OCI-LY7 (cell line): ENCODE measurements around the gene HOXA10. TPM values are rescaled to one million over a fixed set of nuclear protein-coding genes. Genes with fewer than 3 reads are reported as not detected.

Experiments
- BruUV-seq: library from RNA; stranded (reverse); fragments of 400-500 nt; replicated peaks from 2 replicates; lab custom pipeline; 2021; lab: Mats Ljungman, UMichigan
- CTCF ChIA-PET: fragments of 300-600 bp; sonication (Branson Sonifier 250); formaldehyde crosslinking; loops from one replicate; lab custom pipeline; 2022; ENCODE audit warnings: antibody characterized with exemption; ENCODE audit not compliant: unreplicated experiment; lab: Charles Lee
- POLR2A ChIA-PET: fragments of 300-600 bp; sonication (Branson Sonifier 250); formaldehyde crosslinking; loops from one replicate; lab custom pipeline; 2022; ENCODE audit warnings: antibody characterized with exemption; lab: Charles Lee
- DNase-seq: peaks from one replicate; pipeline ENCODE4 v3.0.0-alpha.2; 2015; ENCODE audit warnings: low spot score
- H2AFZ ChIP-seq: fragments of 200-600 bp; sonication (generic), shearing (Covaris generic); 2 replicates; pipeline ENCODE4 v1.6.1; 2014; ENCODE audit warnings: mild to moderate bottlenecking, antibody characterized with exemption, low read length, moderate library complexity
- H3K27ac ChIP-seq: fragments of 200-600 bp; sonication (generic); 2 replicates; pipeline ENCODE4 v1.5.1; 2014; ENCODE audit warnings: mixed run types, low read depth, mild to moderate bottlenecking, moderate library complexity, low read length, inconsistent platforms; ENCODE audit not compliant: poor library complexity, severe bottlenecking
- H3K36me3 ChIP-seq: fragments of 200-600 bp; sonication (generic); 2 replicates; pipeline ENCODE4 v1.6.1; 2014; ENCODE audit warnings: mild to moderate bottlenecking, antibody characterized with exemption, low read length, moderate library complexity, mixed read lengths; ENCODE audit not compliant: insufficient read depth
- H3K4me1 ChIP-seq: fragments of 200-600 bp; sonication (generic); 2 replicates; pipeline ENCODE4 v1.5.1; 2014; ENCODE audit warnings: mild to moderate bottlenecking, low read length; ENCODE audit not compliant: insufficient read depth, poor library complexity, severe bottlenecking
- H3K4me2 ChIP-seq: fragments of 200-600 bp; sonication (generic); 2 replicates; pipeline ENCODE4 v1.6.1; 2014; ENCODE audit warnings: mild to moderate bottlenecking, low read length
- H3K4me3 ChIP-seq: fragments of 200-600 bp; sonication (generic); 2 replicates; pipeline ENCODE4 v1.5.1; 2014; ENCODE audit warnings: mild to moderate bottlenecking, low read depth, low read length; ENCODE audit not compliant: poor library complexity, severe bottlenecking
- H3K79me2 ChIP-seq: fragments of 200-600 bp; sonication (generic); 2 replicates; pipeline ENCODE4 v1.6.1; 2016; ENCODE audit warnings: low read depth, mild to moderate bottlenecking, low read length, moderate library complexity, mixed read lengths; ENCODE audit not compliant: insufficient read depth
- H3K9me2 ChIP-seq: fragments of 200-600 bp; sonication (generic); 2 replicates; pipeline ENCODE4 v1.6.1; 2016; ENCODE audit warnings: mild to moderate bottlenecking, low read length, mixed read lengths; ENCODE audit not compliant: insufficient read depth
- H3K9me3 ChIP-seq: fragments of 200-600 bp; sonication (generic); 2 replicates; pipeline ENCODE4 v1.6.1; 2014; ENCODE audit warnings: mild to moderate bottlenecking, mixed run types, low read length, mixed read lengths
- H4K20me1 ChIP-seq: fragments of 200-600 bp; sonication (generic); 2 replicates; pipeline ENCODE4 v1.6.1; 2014; ENCODE audit warnings: mild to moderate bottlenecking, antibody characterized with exemption, low read length, moderate library complexity, mixed read lengths; ENCODE audit not compliant: insufficient read depth
- EZH2phosphoT487 ChIP-seq: fragments of 200-600 bp; sonication (generic); IDR thresholded peaks from 2 replicates; pipeline ENCODE4 v1.6.1; 2018; ENCODE audit warnings: low read depth, borderline replicate concordance, mild to moderate bottlenecking, mixed run types, antibody characterized with exemption, low read length, moderate library complexity, mixed read lengths
- intact Hi-C: fragments of 100-400 bp; cut with micrococcal nuclease; formaldehyde crosslinking; loops from one replicate; pipeline ENCODE4 v1.10.0; 2022; ENCODE audit not compliant: unreplicated experiment
- total RNA-seq, 2 experiments: library from RNA; depleted of rRNA in 1 of 2; stranded (reverse); fragments of >200 nt in 1 of 2; shearing (Covaris generic) in 1 of 2; gene quantifications; 2 replicates each; pipeline ENCODE4 v1.2.3, GENCODE V29; 2014 to 2022
- TF ChIP-seq, protein P1 (sequence below): fragments of 200-600 bp; sonication (generic); conservative IDR thresholded peaks from 2 replicates; pipeline ENCODE4 v1.5.1; 2014; ENCODE audit warnings: mild to moderate bottlenecking, antibody characterized with exemption, low read length, moderate library complexity, mixed read lengths

HOXA10 gene
- total RNA-seq, 2 experiments from 2014 or later, result not detected

DNA sequence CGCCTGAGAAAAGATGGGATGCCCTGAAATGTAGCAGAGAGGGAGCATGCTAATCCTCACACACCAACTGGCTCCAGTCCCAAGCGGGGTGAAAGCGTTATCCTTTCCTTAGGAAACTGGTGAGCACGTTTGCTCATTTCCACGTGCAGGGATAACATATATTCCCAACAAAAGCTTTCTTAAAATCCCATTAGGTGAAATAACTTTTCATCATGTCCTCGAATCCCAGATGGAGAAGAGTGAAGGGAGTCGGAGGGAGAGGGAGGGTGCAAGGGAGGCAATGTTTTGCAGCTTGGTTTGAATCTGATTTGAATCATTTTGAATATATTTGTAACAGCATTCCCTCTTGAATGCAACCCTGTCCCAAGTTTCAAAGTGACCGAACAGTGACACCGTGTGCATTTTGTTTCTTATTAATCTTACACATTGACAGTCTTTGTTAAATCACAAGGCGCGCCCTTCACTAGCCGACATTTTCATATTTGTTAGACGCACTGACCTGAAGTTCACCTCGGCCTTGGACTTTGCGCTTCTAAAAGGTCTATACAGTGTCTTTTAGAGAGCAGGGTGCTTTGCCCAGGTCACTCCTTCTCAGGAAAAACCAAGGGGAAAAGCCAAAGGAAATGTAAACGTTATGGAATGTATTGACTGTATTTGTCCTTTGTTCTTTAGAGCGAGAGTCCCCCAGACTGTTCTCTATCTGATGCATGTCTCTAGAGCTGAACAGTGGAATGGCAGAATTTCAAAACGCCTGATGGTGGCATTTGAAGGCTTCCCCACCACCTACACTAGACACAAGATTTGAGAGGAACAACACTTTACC, 40.5 kb downstream of the HOXA10 start:
- DNase-seq, result no peak
- Histone ChIP-seq H3K4me2 (no peak overlapping the region), H3K9me3 (no peaks in the 10 kb centered on the region), H3K4me1 (peaks cover 4% of the 10 kb centered on the region), H3K4me3 (no peak overlapping the region), H3K79me2 (no peaks in the 10 kb centered on the region), H2AFZ (no peak overlapping the region), H3K36me3 (no peaks in the 10 kb centered on the region), H4K20me1 (no peaks in the 10 kb centered on the region), H3K9me2 (no peaks in the 10 kb centered on the region), H3K27ac (no peak overlapping the region)
- no TSS peak for BruUV-seq
- intact Hi-C loops, result no loop called here
- TF ChIP-seq EZH2phosphoT487, result no peak
- TF ChIP-seq, protein P1, sequence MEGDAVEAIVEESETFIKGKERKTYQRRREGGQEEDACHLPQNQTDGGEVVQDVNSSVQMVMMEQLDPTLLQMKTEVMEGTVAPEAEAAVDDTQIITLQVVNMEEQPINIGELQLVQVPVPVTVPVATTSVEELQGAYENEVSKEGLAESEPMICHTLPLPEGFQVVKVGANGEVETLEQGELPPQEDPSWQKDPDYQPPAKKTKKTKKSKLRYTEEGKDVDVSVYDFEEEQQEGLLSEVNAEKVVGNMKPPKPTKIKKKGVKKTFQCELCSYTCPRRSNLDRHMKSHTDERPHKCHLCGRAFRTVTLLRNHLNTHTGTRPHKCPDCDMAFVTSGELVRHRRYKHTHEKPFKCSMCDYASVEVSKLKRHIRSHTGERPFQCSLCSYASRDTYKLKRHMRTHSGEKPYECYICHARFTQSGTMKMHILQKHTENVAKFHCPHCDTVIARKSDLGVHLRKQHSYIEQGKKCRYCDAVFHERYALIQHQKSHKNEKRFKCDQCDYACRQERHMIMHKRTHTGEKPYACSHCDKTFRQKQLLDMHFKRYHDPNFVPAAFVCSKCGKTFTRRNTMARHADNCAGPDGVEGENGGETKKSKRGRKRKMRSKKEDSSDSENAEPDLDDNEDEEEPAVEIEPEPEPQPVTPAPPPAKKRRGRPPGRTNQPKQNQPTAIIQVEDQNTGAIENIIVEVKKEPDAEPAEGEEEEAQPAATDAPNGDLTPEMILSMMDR, result no peak
- ChIA-PET CTCF (no interaction called here), POLR2A (no interaction called here)

DNA sequence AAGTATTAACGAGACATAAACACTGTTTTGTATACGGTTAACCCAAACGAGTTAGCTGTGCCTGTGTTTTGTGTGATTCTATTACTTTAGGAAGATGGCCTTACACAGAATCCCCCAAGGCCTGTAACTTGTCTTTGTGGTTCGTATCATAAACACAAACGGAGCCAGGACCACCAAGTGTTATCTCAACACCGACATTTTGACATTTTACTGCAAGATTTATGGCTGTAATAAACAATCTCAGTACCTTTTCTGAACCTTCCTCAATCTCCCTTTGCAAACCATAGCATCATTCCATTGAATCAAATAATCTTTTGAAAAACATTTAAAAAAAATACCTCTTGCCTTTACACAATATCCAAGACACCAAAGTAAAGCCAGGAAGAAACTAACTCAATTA, 41.1 kb downstream of the HOXA10 start:
- intact Hi-C loops, result no loop called here
- no peak overlapping the region for H3K4me3 ChIP-seq
- DNase-seq, result no peak
- H4K20me1 ChIP-seq, result no peaks in the 10 kb centered on the region
- no peaks in the 10 kb centered on the region for H3K79me2 ChIP-seq
- H3K4me1 ChIP-seq, result peaks cover 4% of the 10 kb centered on the region
- H3K4me2 ChIP-seq, result no peak overlapping the region
- BruUV-seq, result no TSS peak
- no peak for TF ChIP-seq EZH2phosphoT487
- TF ChIP-seq, protein P1, result no peak
- no peak overlapping the region for H3K27ac ChIP-seq
- no peaks in the 10 kb centered on the region for H3K9me3 ChIP-seq
- CTCF ChIA-PET, result no interaction called here
- POLR2A ChIA-PET, result interaction anchor here (0.6 kb wide), 1 partner anchor 86 kb away, joined by 8 read pairs; no protein-coding TSS in a partner anchor
- H3K36me3 ChIP-seq, result no peaks in the 10 kb centered on the region
- no peaks in the 10 kb centered on the region for H3K9me2 ChIP-seq
- H2AFZ ChIP-seq, result no peak overlapping the region

DNA sequence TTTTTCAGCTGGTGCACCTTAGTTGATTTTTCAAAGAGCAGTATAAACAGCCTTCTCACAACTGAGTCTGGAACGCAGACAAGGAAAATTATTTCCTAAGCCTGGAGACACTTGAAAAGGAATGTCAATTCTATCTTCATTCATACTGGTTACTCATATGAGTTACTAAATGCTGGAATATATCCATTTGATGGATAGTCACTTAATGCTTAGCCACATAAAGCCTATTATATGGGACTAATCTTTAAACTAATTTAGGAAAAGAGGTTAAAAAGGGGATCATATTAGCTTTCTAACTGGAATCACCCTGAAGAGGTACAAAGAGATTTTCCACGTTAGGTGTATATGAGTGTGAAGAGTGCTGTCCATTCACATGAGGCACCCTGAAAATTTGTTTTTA, 41.9 kb downstream of the HOXA10 start:
- Histone ChIP-seq H3K9me3 (no peaks in the 10 kb centered on the region), H3K4me2 (no peak overlapping the region), H2AFZ (no peak overlapping the region), H3K79me2 (no peaks in the 10 kb centered on the region), H3K27ac (no peak overlapping the region), H3K36me3 (no peaks in the 10 kb centered on the region), H3K4me3 (no peak overlapping the region), H3K4me1 (peaks cover 4% of the 10 kb centered on the region), H3K9me2 (no peaks in the 10 kb centered on the region), H4K20me1 (no peaks in the 10 kb centered on the region; the same call in 1 of the 2 replicates)
- TF ChIP-seq, protein P1, result no peak
- TF ChIP-seq EZH2phosphoT487, result no peak
- DNase-seq, result no peak
- ChIA-PET POLR2A (interaction anchor here (0.6 to 1.0 kb wide), 2 partner anchors 10 to 85 kb away, joined by 3 to 8 read pairs; no protein-coding TSS in a partner anchor), CTCF (no interaction called here)
- no TSS peak for BruUV-seq
- intact Hi-C loops, result no loop called here
